ENCODE results near the gene UNC13A.

UNC13A gene

GRCh38 chr19:17703824-17704463 lies 15.8 kb upstream of the UNC13A start:
- DNase-seq, result peak; percentile 61 to 70

GRCh38 chr19:17695198-17695597 lies 7.0 kb upstream of the UNC13A start:
- no peak for DNase-seq

- no peak for DNase-seq
Measured at GRCh38 chr19:17692566-17692965, 4.4 kb upstream of the UNC13A start.

GRCh38 chr19:17688853-17689595 lies 870 bp upstream of the UNC13A start:
- DNase-seq, result no peak

GRCh38 chr19:17687141-17687856 lies 855 bp downstream of the UNC13A start:
- no peak for DNase-seq

- no peak for DNase-seq
Measured at GRCh38 chr19:17686592-17687024, 1.5 kb downstream of the UNC13A start.

GRCh38 chr19:17686023-17686521 lies 2.1 kb downstream of the UNC13A start:
- no peak for DNase-seq

GRCh38 chr19:17685451-17686022 lies 2.6 kb downstream of the UNC13A start:
- DNase-seq, result no peak

GRCh38 chr19:17684256-17684655 lies 3.9 kb downstream of the UNC13A start:
- no peak for DNase-seq

- no peak for DNase-seq
Measured at GRCh38 chr19:17683078-17683477, 5.1 kb downstream of the UNC13A start.

GRCh38 chr19:17682273-17682672 lies 5.9 kb downstream of the UNC13A start:
- DNase-seq, result no peak

GRCh38 chr19:17681505-17682125 lies 6.5 kb downstream of the UNC13A start:
- no peak for DNase-seq

GRCh38 chr19:17680230-17680722 lies 7.9 kb downstream of the UNC13A start:
- DNase-seq, result peak in 1 of 2 experiments; percentile 23

- no peak for DNase-seq
Measured at GRCh38 chr19:17679526-17680229, 8.5 kb downstream of the UNC13A start.

GRCh38 chr19:17678836-17679235 lies 9.3 kb downstream of the UNC13A start:
- no peak for DNase-seq

- no peak for DNase-seq
Measured at GRCh38 chr19:17677002-17677401, 11.2 kb downstream of the UNC13A start.

GRCh38 chr19:17676295-17676694 lies 11.9 kb downstream of the UNC13A start:
- no peak for DNase-seq

GRCh38 chr19:17673937-17674799 lies 14.0 kb downstream of the UNC13A start:
- no peak for DNase-seq

GRCh38 chr19:17671906-17672305 lies 16.2 kb downstream of the UNC13A start:
- DNase-seq, result no peak

GRCh38 chr19:17669419-17669818 lies 18.7 kb downstream of the UNC13A start:
- no peak for DNase-seq

GRCh38 chr19:17665058-17665457 lies 23.1 kb downstream of the UNC13A start:
- DNase-seq, result no peak

Measured in activated CD4-positive, alpha-beta T cell treated with anti-CD3 and anti-CD28 coated beads, Interleukin-2, amount 50 U/mL, for 4 hours (primary cell).